Keratinocyte (primary cell): ENCODE measurements around the gene UBE2QL1. TPM values are rescaled to one million over a fixed set of nuclear protein-coding genes. Genes with fewer than 3 reads are reported as not detected.

ENCODE experiments used
- DNase-seq: peaks from one replicate; pipeline ENCODE4 v3.0.0-alpha.2; 2011; ENCODE audit warnings: low read depth, missing footprints, low spot score
- FAIRE-seq: peaks from 2 replicates; lab custom pipeline; 2011; peaks lifted over from hg19 to GRCh38; lab: Jason Lieb, UNC
- H2AFZ ChIP-seq: 2 replicates; pipeline ENCODE4 v1.6.0; 2012; ENCODE audit warnings: low read length, control low read depth, inconsistent platforms; ENCODE audit not compliant: control insufficient read depth
- H3K27ac ChIP-seq: 2 replicates; pipeline ENCODE4 v1.5.1; 2011; ENCODE audit warnings: low read length; ENCODE audit not compliant: control insufficient read depth, insufficient read depth
- H3K27me3 ChIP-seq: 3 replicates; pipeline ENCODE4 v1.6.0; 2011; ENCODE audit warnings: low read length; ENCODE audit not compliant: control insufficient read depth, insufficient read depth; ENCODE audit errors: extremely low read depth
- H3K36me3 ChIP-seq, 2 experiments: 2 replicates in 1 of 2; 3 replicates in 1 of 2; pipeline ENCODE4 v1.5.1; 2011; ENCODE audit warnings: low read length in 2 of 2, mild to moderate bottlenecking in 1 of 2; ENCODE audit not compliant: control insufficient read depth in 2 of 2, insufficient read depth in 2 of 2; ENCODE audit errors: extremely low read depth in 1 of 2
- H3K4me1 ChIP-seq: 3 replicates; pipeline ENCODE4 v1.5.1; 2011; ENCODE audit warnings: low read length; ENCODE audit not compliant: control insufficient read depth, insufficient read depth; ENCODE audit errors: extremely low read depth
- H3K4me2 ChIP-seq: 3 replicates; pipeline ENCODE4 v1.6.0; 2011; ENCODE audit warnings: low read depth, low read length; ENCODE audit not compliant: control insufficient read depth, insufficient read depth; ENCODE audit errors: extremely low read depth
- H3K4me3 ChIP-seq, 3 experiments: fragments of 200-600 bp in 1 of 3; sonication (generic) in 1 of 3; 2 replicates in 2 of 3; 3 replicates in 1 of 3; pipeline ENCODE4 v1.5.1; 2011 to 2016; ENCODE audit warnings: low read length in 3 of 3, mild to moderate bottlenecking in 3 of 3, control low read depth in 2 of 3, inconsistent platforms in 1 of 3, low read depth in 1 of 3, mixed read lengths in 1 of 3, mixed run types in 1 of 3, moderate library complexity in 1 of 3; ENCODE audit not compliant: control insufficient read depth in 2 of 3, insufficient read depth in 2 of 3; ENCODE audit errors: extremely low read depth in 1 of 3
- H3K79me2 ChIP-seq: 2 replicates; pipeline ENCODE4 v1.6.0; 2012; ENCODE audit warnings: low read length; ENCODE audit not compliant: control insufficient read depth, insufficient read depth
- H3K9ac ChIP-seq: 3 replicates; pipeline ENCODE4 v1.6.0; 2011; ENCODE audit warnings: low read length; ENCODE audit not compliant: control insufficient read depth, insufficient read depth; ENCODE audit errors: extremely low read depth
- H3K9me1 ChIP-seq: 3 replicates; pipeline ENCODE4 v1.6.0; 2011; ENCODE audit warnings: low read length; ENCODE audit not compliant: control insufficient read depth, insufficient read depth; ENCODE audit errors: extremely low read depth
- H3K9me3 ChIP-seq: 2 replicates; pipeline ENCODE4 v1.5.1; 2012; ENCODE audit warnings: low read depth, low read length; ENCODE audit not compliant: control insufficient read depth
- H4K20me1 ChIP-seq: 3 replicates; pipeline ENCODE4 v1.6.0; 2011; ENCODE audit warnings: low read length; ENCODE audit not compliant: control insufficient read depth, insufficient read depth; ENCODE audit errors: extremely low read depth
- EZH2 ChIP-seq: IDR thresholded peaks from one replicate; pipeline ENCODE4 v1.6.1; 2012; ENCODE audit warnings: inconsistent platforms, mild to moderate bottlenecking, low read length, moderate library complexity
- dilution Hi-C: fragments of 300-500 bp; cut with MboI; formaldehyde crosslinking; loops from one replicate; pipeline ENCODE4 v1.7.0; 2020; ENCODE audit warnings: low sequenced_read_pairs; ENCODE audit not compliant: extremely low pct_ligation_motif_present
- polyA plus RNA-seq, 5 experiments: library from polyadenylated mRNA; depleted of rRNA in 3 of 5; stranded (reverse) in 3 of 5; stranded (forward) in 1 of 5; unstranded in 1 of 5; fragments of >200 nt; gene quantifications; 1 replicate in 1 of 5; 2 replicates in 3 of 5; 3 replicates in 1 of 5; pipeline versions ENCODE4 v1.2.1 to v1.2.3, GENCODE V29; 2011 to 2012; ENCODE audit warnings: missing spikeins in 2 of 5, low read depth in 1 of 5, low replicate concordance in 1 of 5
- TF ChIP-seq, protein P1 (sequence below), 3 experiments: IDR thresholded peaks in 1 of 3; conservative IDR thresholded peaks in 1 of 3; optimal IDR thresholded peaks in 1 of 3; 2 replicates in 2 of 3; 3 replicates in 1 of 3; pipeline versions ENCODE3 to v1.5.1; 2011; ENCODE audit warnings: low read length in 3 of 3, mild to moderate bottlenecking in 3 of 3, moderate library complexity in 2 of 3, control low read depth in 1 of 3, inconsistent platforms in 1 of 3; ENCODE audit not compliant: insufficient read depth in 2 of 3; ENCODE audit errors: extremely low read depth in 1 of 3

Gene UBE2QL1
- polyA plus RNA-seq, 1 donor (not counting 4 experiments of a cell fraction or from before 2014, with no cell fraction given) = not detected

DNA sequence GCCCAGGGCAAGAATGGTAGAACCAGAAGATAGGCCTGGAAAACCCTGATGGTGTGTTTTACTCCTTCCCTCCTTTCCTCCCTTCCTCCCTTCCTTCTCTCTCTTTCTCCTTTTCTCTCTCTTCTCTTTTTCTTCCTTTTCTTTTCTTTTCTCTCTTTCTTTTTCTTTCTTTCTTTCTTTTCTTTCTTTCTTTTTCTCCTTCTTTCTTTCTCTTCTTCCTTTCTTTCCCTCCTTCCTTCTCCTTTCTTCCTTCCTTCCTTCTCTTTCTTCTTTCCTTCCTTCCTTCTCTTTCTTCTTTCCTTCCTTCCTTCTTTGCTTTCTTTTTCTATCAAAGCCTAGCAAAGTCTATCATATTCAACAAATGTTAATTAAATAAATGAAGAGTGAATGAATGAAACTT lies 24.0 kb upstream of the UBE2QL1 start:
- TF ChIP-seq EZH2 = no peak
- TF ChIP-seq, protein P1, sequence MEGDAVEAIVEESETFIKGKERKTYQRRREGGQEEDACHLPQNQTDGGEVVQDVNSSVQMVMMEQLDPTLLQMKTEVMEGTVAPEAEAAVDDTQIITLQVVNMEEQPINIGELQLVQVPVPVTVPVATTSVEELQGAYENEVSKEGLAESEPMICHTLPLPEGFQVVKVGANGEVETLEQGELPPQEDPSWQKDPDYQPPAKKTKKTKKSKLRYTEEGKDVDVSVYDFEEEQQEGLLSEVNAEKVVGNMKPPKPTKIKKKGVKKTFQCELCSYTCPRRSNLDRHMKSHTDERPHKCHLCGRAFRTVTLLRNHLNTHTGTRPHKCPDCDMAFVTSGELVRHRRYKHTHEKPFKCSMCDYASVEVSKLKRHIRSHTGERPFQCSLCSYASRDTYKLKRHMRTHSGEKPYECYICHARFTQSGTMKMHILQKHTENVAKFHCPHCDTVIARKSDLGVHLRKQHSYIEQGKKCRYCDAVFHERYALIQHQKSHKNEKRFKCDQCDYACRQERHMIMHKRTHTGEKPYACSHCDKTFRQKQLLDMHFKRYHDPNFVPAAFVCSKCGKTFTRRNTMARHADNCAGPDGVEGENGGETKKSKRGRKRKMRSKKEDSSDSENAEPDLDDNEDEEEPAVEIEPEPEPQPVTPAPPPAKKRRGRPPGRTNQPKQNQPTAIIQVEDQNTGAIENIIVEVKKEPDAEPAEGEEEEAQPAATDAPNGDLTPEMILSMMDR (optimal IDR thresholded peaks at IDR 0.05 in 1 of 3, IDR thresholded peaks at IDR 0.05 in 1 of 3, conservative IDR thresholded peaks at IDR 0.05 in 1 of 3; ENCODE audit: extremely low read depth in 1 of 3, insufficient read depth in 2 of 3, low read length in 3 of 3) = no peak
- H3K4me3 ChIP-seq = no peak overlapping the region
- peaks cover 14% of the 10 kb centered on the region for H3K4me1 ChIP-seq
- H3K4me2 ChIP-seq = no peak overlapping the region
- no peak for FAIRE-seq
- H3K27ac ChIP-seq = no peak overlapping the region
- dilution Hi-C loops = no loop called here
- H2AFZ ChIP-seq = no peak overlapping the region
- H3K9me3 ChIP-seq = no peaks in the 10 kb centered on the region
- no peaks in the 10 kb centered on the region for H3K79me2 ChIP-seq
- H4K20me1 ChIP-seq = no peaks in the 10 kb centered on the region
- no peak overlapping the region for H3K9ac ChIP-seq
- DNase-seq = no peak
- no peaks in the 10 kb centered on the region for H3K36me3 ChIP-seq
- no peaks in the 10 kb centered on the region for H3K27me3 ChIP-seq
- H3K9me1 ChIP-seq = no peaks in the 10 kb centered on the region

DNA sequence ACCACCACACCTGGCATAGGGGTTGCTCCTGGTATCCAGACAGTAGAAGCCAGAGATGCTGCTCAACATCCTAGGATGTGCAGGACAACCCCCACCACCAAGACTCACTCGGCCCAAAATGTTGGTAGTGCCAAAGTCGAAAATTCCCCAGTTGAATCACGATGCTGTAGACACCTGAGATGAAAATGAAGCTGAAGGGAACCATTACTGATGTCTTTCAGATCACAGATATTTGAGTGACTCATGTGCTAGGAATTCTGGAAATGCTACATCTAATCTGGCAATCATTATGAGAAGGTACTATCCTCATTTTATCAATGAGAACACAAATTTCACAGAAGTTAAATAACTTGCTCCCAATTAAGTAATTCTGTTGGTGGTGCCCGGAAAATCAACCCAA lies 21.0 kb upstream of the UBE2QL1 start:
- peaks cover 14% of the 10 kb centered on the region for H3K4me1 ChIP-seq
- peak; percentile 44 for DNase-seq
- no peak overlapping the region for H3K9ac ChIP-seq
- dilution Hi-C loops = no loop called here
- no peak overlapping the region for H3K27ac ChIP-seq
- H3K79me2 ChIP-seq = no peaks in the 10 kb centered on the region
- H3K9me1 ChIP-seq = no peaks in the 10 kb centered on the region
- no peaks in the 10 kb centered on the region for H3K9me3 ChIP-seq
- no peak overlapping the region for H2AFZ ChIP-seq
- peak; percentile 56 for FAIRE-seq
- no peak overlapping the region for H3K4me2 ChIP-seq
- H3K36me3 ChIP-seq = no peaks in the 10 kb centered on the region
- no peak overlapping the region for H3K4me3 ChIP-seq
- H4K20me1 ChIP-seq = no peaks in the 10 kb centered on the region
- TF ChIP-seq, protein P1 (optimal IDR thresholded peaks at IDR 0.05 in 1 of 3, IDR thresholded peaks at IDR 0.05 in 1 of 3, conservative IDR thresholded peaks at IDR 0.05 in 1 of 3; ENCODE audit: extremely low read depth in 1 of 3, insufficient read depth in 2 of 3, low read length in 3 of 3) = no peak
- TF ChIP-seq EZH2 = no peak
- no peaks in the 10 kb centered on the region for H3K27me3 ChIP-seq
